Peyer's patch (tissue), 4 donors: ENCODE measurements around the gene DHRSX.

Experiments used
- CTCF ChIP-seq, 6 experiments: fragments of 450-650 bp in 4 of 6; fragments of 200-600 bp in 2 of 6; sonication (generic) in 1 of 6; IDR thresholded peaks; one replicate each; pipeline ENCODE4 v1.5.1; 2017 to 2019; ENCODE audit warnings: antibody characterized with exemption in 6 of 6, mild to moderate bottlenecking in 3 of 6, moderate library complexity in 1 of 6
- POLR2A ChIP-seq, 2 donors: fragments of 450-650 bp; IDR thresholded peaks; one replicate each; pipeline ENCODE4 v1.5.1; 2017; ENCODE audit warnings: antibody characterized with exemption in 2 of 2, mild to moderate bottlenecking in 2 of 2, moderate library complexity in 2 of 2

GRCh38 chrX:2442694-2443093 is 58.1 kb downstream of the DHRSX start:
- TF ChIP-seq POLR2A (IDR thresholded peaks at IDR 0.05) (no peak), CTCF (IDR thresholded peaks at IDR 0.05) (no peak)
